Measurements from ENCODE around the gene ADAM17. TPM values are rescaled to one million over a fixed set of nuclear protein-coding genes. Genes with fewer than 3 reads are reported as not detected.

ADAM17 gene
- total and polyA plus RNA-seq, 9 of the 15 experiments (the other 6 are each of a cell fraction or from before 2014, with no cell fraction given), result 5.8 to 30.0 (median 19.0) TPM

DNA sequence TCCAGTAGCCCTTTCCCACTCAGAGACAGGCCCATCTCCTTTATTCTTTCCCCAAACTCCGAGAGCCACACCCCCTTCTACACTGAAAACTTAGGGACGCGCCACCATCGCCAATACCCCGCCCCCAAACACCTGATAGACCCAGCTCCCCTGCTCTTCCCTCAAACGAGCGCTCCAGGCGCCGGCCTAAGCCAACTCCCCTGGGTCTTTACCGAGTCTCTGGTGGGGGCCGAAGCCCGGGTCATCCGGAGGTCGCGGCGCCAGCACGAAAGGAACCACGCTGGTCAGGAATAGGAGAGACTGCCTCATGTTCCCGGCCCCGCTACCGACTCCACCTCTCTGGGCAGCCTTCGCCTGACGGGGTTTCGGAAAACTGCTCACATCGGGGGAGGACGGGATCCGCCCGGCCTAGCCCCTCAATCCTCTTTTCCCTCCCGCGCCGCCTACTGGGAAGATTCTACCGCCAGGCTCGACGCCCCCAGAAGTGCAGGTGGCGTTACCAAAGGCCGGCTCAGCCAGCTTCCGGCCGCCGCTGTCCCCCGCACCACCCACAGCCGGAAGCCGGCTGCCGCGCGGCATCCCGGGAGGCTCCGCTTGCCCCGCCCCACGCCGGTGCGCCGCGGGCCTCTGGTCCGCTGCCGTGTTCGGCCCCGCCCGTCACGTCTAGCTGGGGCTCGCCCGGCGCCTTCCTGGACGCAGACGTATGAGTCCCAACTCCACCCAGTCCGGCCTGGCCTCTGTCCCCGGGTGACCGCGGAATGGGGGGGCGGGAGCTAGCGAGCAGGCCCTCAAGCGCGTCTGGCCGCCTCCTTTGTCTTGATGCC, at the start of gene ADAM17 (continued):
- TF ChIP-seq, protein P1, sequence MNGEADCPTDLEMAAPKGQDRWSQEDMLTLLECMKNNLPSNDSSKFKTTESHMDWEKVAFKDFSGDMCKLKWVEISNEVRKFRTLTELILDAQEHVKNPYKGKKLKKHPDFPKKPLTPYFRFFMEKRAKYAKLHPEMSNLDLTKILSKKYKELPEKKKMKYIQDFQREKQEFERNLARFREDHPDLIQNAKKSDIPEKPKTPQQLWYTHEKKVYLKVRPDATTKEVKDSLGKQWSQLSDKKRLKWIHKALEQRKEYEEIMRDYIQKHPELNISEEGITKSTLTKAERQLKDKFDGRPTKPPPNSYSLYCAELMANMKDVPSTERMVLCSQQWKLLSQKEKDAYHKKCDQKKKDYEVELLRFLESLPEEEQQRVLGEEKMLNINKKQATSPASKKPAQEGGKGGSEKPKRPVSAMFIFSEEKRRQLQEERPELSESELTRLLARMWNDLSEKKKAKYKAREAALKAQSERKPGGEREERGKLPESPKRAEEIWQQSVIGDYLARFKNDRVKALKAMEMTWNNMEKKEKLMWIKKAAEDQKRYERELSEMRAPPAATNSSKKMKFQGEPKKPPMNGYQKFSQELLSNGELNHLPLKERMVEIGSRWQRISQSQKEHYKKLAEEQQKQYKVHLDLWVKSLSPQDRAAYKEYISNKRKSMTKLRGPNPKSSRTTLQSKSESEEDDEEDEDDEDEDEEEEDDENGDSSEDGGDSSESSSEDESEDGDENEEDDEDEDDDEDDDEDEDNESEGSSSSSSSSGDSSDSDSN (IDR thresholded peaks at IDR 0.05; ENCODE audit: borderline replicate concordance in 1 of 2, low read depth in 2 of 2, low read length in 2 of 2), result peak in 1 of 2 experiments; percentile 81; a peak in 2 of 4 replicates
- no peak for TF ChIP-seq MED1 (CRISPR knock-in tag; IDR thresholded peaks at IDR 0.05; ENCODE audit: borderline replicate concordance)
- peak; percentile 87 for TF ChIP-seq ATF7 (IDR thresholded peaks at IDR 0.05)
- TF ChIP-seq, protein P2, sequence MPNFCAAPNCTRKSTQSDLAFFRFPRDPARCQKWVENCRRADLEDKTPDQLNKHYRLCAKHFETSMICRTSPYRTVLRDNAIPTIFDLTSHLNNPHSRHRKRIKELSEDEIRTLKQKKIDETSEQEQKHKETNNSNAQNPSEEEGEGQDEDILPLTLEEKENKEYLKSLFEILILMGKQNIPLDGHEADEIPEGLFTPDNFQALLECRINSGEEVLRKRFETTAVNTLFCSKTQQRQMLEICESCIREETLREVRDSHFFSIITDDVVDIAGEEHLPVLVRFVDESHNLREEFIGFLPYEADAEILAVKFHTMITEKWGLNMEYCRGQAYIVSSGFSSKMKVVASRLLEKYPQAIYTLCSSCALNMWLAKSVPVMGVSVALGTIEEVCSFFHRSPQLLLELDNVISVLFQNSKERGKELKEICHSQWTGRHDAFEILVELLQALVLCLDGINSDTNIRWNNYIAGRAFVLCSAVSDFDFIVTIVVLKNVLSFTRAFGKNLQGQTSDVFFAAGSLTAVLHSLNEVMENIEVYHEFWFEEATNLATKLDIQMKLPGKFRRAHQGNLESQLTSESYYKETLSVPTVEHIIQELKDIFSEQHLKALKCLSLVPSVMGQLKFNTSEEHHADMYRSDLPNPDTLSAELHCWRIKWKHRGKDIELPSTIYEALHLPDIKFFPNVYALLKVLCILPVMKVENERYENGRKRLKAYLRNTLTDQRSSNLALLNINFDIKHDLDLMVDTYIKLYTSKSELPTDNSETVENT (CRISPR knock-in tag; IDR thresholded peaks at IDR 0.05), result 0 out of 2 replicates have a peak, but pooled peaks have one; percentile 18
- TF ChIP-seq HMG20A (CRISPR knock-in tag; conservative IDR thresholded peaks at IDR 0.05), result no peak; the same call in 1 of the 2 replicates
- no peak for TF ChIP-seq ZNF24 (IDR thresholded peaks at IDR 0.05)
- peak; percentile 2; the same call in 1 of the 2 replicates for TF ChIP-seq HLTF (IDR thresholded peaks at IDR 0.05)
- TF ChIP-seq, protein P3, sequence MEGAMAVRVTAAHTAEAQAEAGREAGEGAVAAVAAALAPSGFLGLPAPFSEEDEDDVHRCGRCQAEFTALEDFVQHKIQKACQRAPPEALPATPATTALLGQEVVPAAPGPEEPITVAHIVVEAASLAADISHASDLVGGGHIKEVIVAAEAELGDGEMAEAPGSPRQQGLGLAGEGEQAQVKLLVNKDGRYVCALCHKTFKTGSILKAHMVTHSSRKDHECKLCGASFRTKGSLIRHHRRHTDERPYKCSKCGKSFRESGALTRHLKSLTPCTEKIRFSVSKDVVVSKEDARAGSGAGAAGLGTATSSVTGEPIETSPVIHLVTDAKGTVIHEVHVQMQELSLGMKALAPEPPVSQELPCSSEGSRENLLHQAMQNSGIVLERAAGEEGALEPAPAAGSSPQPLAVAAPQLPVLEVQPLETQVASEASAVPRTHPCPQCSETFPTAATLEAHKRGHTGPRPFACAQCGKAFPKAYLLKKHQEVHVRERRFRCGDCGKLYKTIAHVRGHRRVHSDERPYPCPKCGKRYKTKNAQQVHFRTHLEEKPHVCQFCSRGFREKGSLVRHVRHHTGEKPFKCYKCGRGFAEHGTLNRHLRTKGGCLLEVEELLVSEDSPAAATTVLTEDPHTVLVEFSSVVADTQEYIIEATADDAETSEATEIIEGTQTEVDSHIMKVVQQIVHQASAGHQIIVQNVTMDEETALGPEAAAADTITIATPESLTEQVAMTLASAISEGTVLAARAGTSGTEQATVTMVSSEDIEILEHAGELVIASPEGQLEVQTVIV (CRISPR knock-in tag; IDR thresholded peaks at IDR 0.05; ENCODE audit: borderline replicate concordance), result no peak
- TF ChIP-seq CEBPG (CRISPR knock-in tag; IDR thresholded peaks at IDR 0.05), result no peak
- no peak for TF ChIP-seq CEBPG (tag; conservative IDR thresholded peaks at IDR 0.05 in 1 of 2, IDR thresholded peaks at IDR 0.05 in 1 of 2)
- no peak for TF ChIP-seq EHMT2 (IDR thresholded peaks at IDR 0.05)
- TF ChIP-seq ZNF436 (CRISPR knock-in tag; IDR thresholded peaks at IDR 0.05), result no peak
- TF ChIP-seq ZNF175 (CRISPR knock-in tag; IDR thresholded peaks at IDR 0.05; ENCODE audit: low read depth), result peak; percentile 52; the same call in 1 of the 2 replicates
- TF ChIP-seq, protein P4, sequence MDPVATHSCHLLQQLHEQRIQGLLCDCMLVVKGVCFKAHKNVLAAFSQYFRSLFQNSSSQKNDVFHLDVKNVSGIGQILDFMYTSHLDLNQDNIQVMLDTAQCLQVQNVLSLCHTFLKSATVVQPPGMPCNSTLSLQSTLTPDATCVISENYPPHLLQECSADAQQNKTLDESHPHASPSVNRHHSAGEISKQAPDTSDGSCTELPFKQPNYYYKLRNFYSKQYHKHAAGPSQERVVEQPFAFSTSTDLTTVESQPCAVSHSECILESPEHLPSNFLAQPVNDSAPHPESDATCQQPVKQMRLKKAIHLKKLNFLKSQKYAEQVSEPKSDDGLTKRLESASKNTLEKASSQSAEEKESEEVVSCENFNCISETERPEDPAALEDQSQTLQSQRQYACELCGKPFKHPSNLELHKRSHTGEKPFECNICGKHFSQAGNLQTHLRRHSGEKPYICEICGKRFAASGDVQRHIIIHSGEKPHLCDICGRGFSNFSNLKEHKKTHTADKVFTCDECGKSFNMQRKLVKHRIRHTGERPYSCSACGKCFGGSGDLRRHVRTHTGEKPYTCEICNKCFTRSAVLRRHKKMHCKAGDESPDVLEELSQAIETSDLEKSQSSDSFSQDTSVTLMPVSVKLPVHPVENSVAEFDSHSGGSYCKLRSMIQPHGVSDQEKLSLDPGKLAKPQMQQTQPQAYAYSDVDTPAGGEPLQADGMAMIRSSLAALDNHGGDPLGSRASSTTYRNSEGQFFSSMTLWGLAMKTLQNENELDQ (CRISPR knock-in tag; IDR thresholded peaks at IDR 0.05; ENCODE audit: borderline replicate concordance), result no peak
- TF ChIP-seq GTF2E2 (tag; IDR thresholded peaks at IDR 0.05), result 0 out of 2 replicates have a peak, but pooled peaks have one; percentile 61
- TF ChIP-seq ZNF431 (CRISPR knock-in tag; IDR thresholded peaks at IDR 0.05), result no peak; the same call in 1 of the 2 replicates
- TF ChIP-seq, protein P5, sequence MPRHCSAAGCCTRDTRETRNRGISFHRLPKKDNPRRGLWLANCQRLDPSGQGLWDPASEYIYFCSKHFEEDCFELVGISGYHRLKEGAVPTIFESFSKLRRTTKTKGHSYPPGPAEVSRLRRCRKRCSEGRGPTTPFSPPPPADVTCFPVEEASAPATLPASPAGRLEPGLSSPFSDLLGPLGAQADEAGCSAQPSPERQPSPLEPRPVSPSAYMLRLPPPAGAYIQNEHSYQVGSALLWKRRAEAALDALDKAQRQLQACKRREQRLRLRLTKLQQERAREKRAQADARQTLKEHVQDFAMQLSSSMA (CRISPR knock-in tag; IDR thresholded peaks at IDR 0.05), result no peak; the same call in 1 of the 2 replicates
